ENCODE results near the gene CCT2. TPM values are rescaled to one million over a fixed set of nuclear protein-coding genes. Genes with fewer than 3 reads are reported as not detected.

Gene CCT2
- total RNA-seq, 1 donor from 2014 or later: 150 TPM

DNA sequence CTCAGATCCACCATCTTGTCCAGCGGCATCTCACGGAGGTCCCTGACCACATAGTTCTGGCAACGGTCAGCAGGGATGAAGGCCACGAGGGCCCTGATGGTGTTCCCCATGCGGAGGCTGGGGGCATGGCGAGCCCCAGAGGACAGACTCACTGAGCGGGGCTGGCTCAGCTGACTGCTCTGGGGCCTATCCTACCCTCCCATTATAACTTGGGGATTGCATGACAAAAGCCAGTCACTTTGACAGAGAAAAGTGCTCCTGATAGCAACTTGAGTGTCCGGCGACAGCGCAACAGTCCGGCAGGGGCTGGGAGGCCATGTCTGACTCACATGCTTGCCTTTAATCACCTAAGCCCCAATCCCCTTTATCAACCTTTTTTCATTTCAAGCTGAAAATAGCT, 25.5 kb downstream of the CCT2 start, which contains the start of gene LRRC10:
Gene LRRC10, minus strand, starts transcription at position 179 of the 400 bp plus-strand sequence. Its CDS starts 69 bp downstream, at position 110.
- TF ChIP-seq, protein P1, sequence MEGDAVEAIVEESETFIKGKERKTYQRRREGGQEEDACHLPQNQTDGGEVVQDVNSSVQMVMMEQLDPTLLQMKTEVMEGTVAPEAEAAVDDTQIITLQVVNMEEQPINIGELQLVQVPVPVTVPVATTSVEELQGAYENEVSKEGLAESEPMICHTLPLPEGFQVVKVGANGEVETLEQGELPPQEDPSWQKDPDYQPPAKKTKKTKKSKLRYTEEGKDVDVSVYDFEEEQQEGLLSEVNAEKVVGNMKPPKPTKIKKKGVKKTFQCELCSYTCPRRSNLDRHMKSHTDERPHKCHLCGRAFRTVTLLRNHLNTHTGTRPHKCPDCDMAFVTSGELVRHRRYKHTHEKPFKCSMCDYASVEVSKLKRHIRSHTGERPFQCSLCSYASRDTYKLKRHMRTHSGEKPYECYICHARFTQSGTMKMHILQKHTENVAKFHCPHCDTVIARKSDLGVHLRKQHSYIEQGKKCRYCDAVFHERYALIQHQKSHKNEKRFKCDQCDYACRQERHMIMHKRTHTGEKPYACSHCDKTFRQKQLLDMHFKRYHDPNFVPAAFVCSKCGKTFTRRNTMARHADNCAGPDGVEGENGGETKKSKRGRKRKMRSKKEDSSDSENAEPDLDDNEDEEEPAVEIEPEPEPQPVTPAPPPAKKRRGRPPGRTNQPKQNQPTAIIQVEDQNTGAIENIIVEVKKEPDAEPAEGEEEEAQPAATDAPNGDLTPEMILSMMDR (IDR thresholded peaks at IDR 0.05): no peak
- H3K27ac Mint-ChIP-seq (ENCODE audit: unreplicated experiment): no peak within 1 kb of the TSS
- H3K36me3 Mint-ChIP-seq (ENCODE audit: low read depth): no peaks in the 10 kb centered on the region
- peaks cover 2% of the 10 kb centered on the region for H3K27me3 Mint-ChIP-seq (ENCODE audit: low read depth)
- no peaks in the 10 kb centered on the region for H3K9me3 Mint-ChIP-seq (ENCODE audit: low read depth)
- DNase-seq (ENCODE audit: low spot score): no peak
- no peak within 1 kb of the TSS for H3K4me3 Mint-ChIP-seq (ENCODE audit: unreplicated experiment)
- H3K4me1 Mint-ChIP-seq (ENCODE audit: low read depth): no peaks in the 10 kb centered on the region

DNA sequence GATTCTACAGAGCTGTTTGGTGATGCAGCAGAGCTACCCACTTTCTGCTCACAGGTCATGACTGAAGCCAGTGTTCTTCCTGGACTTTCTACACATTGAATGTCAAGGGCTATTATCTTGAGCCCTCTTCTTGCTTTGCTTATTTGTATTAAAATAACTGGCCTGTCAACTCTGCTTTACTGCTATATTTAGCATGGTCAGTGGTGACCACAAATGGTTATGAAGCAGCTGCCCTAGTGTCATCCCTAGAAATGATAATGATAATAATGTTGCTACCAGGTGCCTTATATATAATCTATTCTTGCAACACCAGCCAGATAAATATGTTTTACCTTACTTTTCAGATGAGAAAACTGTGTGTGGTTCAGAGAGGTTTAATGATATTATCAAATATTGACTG, 28.1 kb downstream of the CCT2 start:
- Mint-ChIP-seq H3K27ac (ENCODE audit: unreplicated experiment) (no peak overlapping the region), H3K4me3 (ENCODE audit: unreplicated experiment) (no peak overlapping the region), H3K4me1 (ENCODE audit: low read depth) (no peaks in the 10 kb centered on the region), H3K9me3 (ENCODE audit: low read depth) (no peaks in the 10 kb centered on the region), H3K27me3 (ENCODE audit: low read depth) (peaks cover 3% of the 10 kb centered on the region), H3K36me3 (ENCODE audit: low read depth) (no peaks in the 10 kb centered on the region)
- no peak for DNase-seq (ENCODE audit: low spot score)
- TF ChIP-seq, protein P1 (IDR thresholded peaks at IDR 0.05): no peak

DNA sequence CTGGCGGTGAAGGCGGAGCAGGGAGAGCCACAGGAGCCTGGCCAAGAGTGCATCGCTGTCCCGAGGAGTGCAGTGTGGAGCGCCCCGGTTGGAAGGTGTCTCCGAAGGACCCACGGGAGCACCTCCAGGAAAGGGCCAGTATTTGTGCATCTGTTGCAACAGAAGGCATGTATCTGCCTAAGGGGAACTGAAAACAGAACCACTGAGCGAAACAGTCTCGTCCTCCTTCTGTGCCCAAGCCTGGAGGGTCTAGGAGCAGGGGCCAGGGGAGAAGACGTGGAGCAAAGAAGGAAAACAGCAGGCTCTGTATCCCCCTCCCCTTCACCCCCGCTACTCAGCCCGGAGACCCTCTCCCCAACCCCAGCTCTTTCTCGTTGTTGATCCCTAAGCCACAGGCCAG, 30.8 kb downstream of the CCT2 start:
- no peaks in the 10 kb centered on the region for H3K36me3 Mint-ChIP-seq (ENCODE audit: low read depth)
- H3K4me3 Mint-ChIP-seq (ENCODE audit: unreplicated experiment): no peak overlapping the region
- H3K27me3 Mint-ChIP-seq (ENCODE audit: low read depth): peaks cover 3% of the 10 kb centered on the region
- peaks cover 2% of the 10 kb centered on the region for H3K9me3 Mint-ChIP-seq (ENCODE audit: low read depth)
- H3K27ac Mint-ChIP-seq (ENCODE audit: unreplicated experiment): no peak overlapping the region
- no peak for DNase-seq (ENCODE audit: low spot score)
- TF ChIP-seq, protein P1 (IDR thresholded peaks at IDR 0.05): no peak
- H3K4me1 Mint-ChIP-seq (ENCODE audit: low read depth): no peaks in the 10 kb centered on the region

DNA sequence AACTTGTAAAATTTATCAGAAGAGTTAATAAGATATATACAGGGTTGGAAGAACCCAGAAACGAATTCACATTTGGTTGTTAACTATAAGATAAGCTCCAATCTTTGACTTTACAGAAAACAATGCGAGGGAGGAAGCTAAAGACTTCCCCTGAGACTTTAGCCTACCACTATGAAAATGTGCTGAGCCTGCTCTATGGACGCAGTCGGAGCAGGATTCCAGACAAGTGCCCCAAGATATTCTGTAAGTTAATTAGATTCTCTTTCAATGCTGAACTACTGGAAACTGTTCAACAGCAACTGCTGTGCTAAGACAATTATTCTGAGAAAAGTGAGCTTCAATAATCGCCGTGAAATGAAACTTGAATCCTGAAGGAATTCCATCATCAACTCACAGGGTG, 33.8 kb downstream of the CCT2 start:
- TF ChIP-seq, protein P1 (IDR thresholded peaks at IDR 0.05): no peak
- Mint-ChIP-seq H3K27ac (ENCODE audit: unreplicated experiment) (no peak overlapping the region), H3K27me3 (ENCODE audit: low read depth) (peaks cover 2% of the 10 kb centered on the region), H3K4me3 (ENCODE audit: unreplicated experiment) (no peak overlapping the region), H3K36me3 (ENCODE audit: low read depth) (no peaks in the 10 kb centered on the region), H3K4me1 (ENCODE audit: low read depth) (no peaks in the 10 kb centered on the region), H3K9me3 (ENCODE audit: low read depth) (peaks cover 2% of the 10 kb centered on the region)
- no peak for DNase-seq (ENCODE audit: low spot score)

DNA sequence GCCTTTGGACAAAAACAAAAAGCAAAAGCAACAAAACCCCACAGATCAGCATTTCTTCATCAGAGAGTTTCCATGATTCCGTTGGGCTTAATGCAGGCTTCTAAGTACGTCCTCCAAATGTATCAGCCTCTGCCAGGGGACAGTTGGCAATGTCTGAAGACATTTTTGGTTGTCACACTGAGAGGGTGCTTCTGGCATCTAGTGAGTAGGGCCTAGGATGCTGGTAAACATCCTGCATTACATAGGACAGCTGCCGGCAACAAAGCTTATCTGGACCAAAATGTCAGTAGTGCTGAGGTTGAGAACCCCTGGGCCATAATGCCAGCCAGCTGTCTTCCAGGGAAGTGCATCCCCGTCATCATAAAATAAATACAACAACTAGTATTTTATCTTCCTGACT, 34.8 kb downstream of the CCT2 start:
- Mint-ChIP-seq H3K4me1 (ENCODE audit: low read depth) (no peaks in the 10 kb centered on the region), H3K36me3 (ENCODE audit: low read depth) (no peaks in the 10 kb centered on the region), H3K9me3 (ENCODE audit: low read depth) (peaks cover 2% of the 10 kb centered on the region), H3K27ac (ENCODE audit: unreplicated experiment) (no peak overlapping the region), H3K4me3 (ENCODE audit: unreplicated experiment) (no peak overlapping the region), H3K27me3 (ENCODE audit: low read depth) (peaks cover 2% of the 10 kb centered on the region)
- DNase-seq (ENCODE audit: low spot score): no peak
- TF ChIP-seq, protein P1 (IDR thresholded peaks at IDR 0.05): no peak
